Smooth muscle cell (in vitro differentiated cells): Measurements from ENCODE around the gene ZMAT5. TPM values are rescaled to one million over a fixed set of nuclear protein-coding genes. Genes with fewer than 3 reads are reported as not detected.

ENCODE experiments used
- DNase-seq: peaks from one replicate; lab custom pipeline; 2025; ENCODE audit not compliant: unreplicated experiment; lab: John Stamatoyannopoulos, UW
- H2AFZ ChIP-seq: fragments of 200-600 bp; sonication (generic); 2 replicates; pipeline ENCODE4 v1.6.0; 2016; ENCODE audit warnings: antibody characterized with exemption, low read depth, mild to moderate bottlenecking
- H3F3A ChIP-seq: fragments of 200-600 bp; sonication (generic); 2 replicates; pipeline ENCODE4 v1.6.0; 2017; ENCODE audit warnings: antibody characterized with exemption, low read depth
- H3K27ac ChIP-seq: fragments of 200-600 bp; sonication (generic); 2 replicates; pipeline ENCODE4 v1.5.1; 2016; ENCODE audit warnings: low read depth, mild to moderate bottlenecking
- H3K27me3 ChIP-seq: fragments of 200-600 bp; sonication (generic); 2 replicates; pipeline ENCODE4 v1.6.1; 2016; ENCODE audit warnings: low read depth, mild to moderate bottlenecking
- H3K36me3 ChIP-seq: fragments of 200-600 bp; sonication (generic); 2 replicates; pipeline ENCODE4 v1.5.1; 2016; ENCODE audit warnings: low read depth
- H3K4me1 ChIP-seq: fragments of 200-600 bp; sonication (generic); 2 replicates; pipeline ENCODE4 v1.5.1; 2016; ENCODE audit warnings: low read depth
- H3K4me2 ChIP-seq: fragments of 200-600 bp; sonication (generic); 2 replicates; pipeline ENCODE4 v1.6.0; 2016; ENCODE audit warnings: mild to moderate bottlenecking
- H3K4me3 ChIP-seq: fragments of 200-600 bp; sonication (generic); 2 replicates; pipeline ENCODE4 v1.5.1; 2016; ENCODE audit warnings: mild to moderate bottlenecking
- H3K79me2 ChIP-seq: fragments of 200-600 bp; sonication (generic); 2 replicates; pipeline ENCODE4 v1.6.0; 2016; ENCODE audit warnings: low read depth, mild to moderate bottlenecking
- H3K9ac ChIP-seq: fragments of 200-600 bp; sonication (generic); 2 replicates; pipeline ENCODE4 v1.6.0; 2016; ENCODE audit warnings: low read depth
- H3K9me3 ChIP-seq: fragments of 200-600 bp; sonication (generic); replicated peaks from 2 replicates; pipeline ENCODE4 v1.5.1; 2016; ENCODE audit warnings: low read depth
- H4K20me1 ChIP-seq: fragments of 200-600 bp; sonication (generic); 2 replicates; pipeline ENCODE4 v1.6.0; 2016; ENCODE audit warnings: low read depth
- WGBS: methylation state at CpG from one replicate; pipeline ENCODE4 v1.1.7; 2016; ENCODE audit warnings: low lambda C conversion rate; 5-methylcytosine and 5-hydroxymethylcytosine counted together
- polyA plus RNA-seq: library from polyadenylated mRNA; unstranded; fragments of >200 nt; fragmentation: Nextera tagmentation; extraction: Ambion mirVana; gene quantifications from 2 replicates; pipeline ENCODE4 v1.2.1, GENCODE V29; 2016
- total RNA-seq: library from RNA; depleted of rRNA; stranded (reverse); fragments of >200 nt; gene quantifications from 2 replicates; pipeline ENCODE4 v1.2.3, GENCODE V29; 2014
- TF ChIP-seq, protein P1 (sequence below): fragments of 200-600 bp; sonication (generic); IDR thresholded peaks from 2 replicates; pipeline ENCODE4 v1.5.1; 2017; ENCODE audit warnings: borderline replicate concordance, mild to moderate bottlenecking, antibody characterized with exemption; ENCODE audit not compliant: insufficient read depth, poor library complexity, severe bottlenecking

Gene ZMAT5
- total and polyA plus RNA-seq, 2 experiments from 2014 or later: 26.0 to 57.8 TPM

DNA sequence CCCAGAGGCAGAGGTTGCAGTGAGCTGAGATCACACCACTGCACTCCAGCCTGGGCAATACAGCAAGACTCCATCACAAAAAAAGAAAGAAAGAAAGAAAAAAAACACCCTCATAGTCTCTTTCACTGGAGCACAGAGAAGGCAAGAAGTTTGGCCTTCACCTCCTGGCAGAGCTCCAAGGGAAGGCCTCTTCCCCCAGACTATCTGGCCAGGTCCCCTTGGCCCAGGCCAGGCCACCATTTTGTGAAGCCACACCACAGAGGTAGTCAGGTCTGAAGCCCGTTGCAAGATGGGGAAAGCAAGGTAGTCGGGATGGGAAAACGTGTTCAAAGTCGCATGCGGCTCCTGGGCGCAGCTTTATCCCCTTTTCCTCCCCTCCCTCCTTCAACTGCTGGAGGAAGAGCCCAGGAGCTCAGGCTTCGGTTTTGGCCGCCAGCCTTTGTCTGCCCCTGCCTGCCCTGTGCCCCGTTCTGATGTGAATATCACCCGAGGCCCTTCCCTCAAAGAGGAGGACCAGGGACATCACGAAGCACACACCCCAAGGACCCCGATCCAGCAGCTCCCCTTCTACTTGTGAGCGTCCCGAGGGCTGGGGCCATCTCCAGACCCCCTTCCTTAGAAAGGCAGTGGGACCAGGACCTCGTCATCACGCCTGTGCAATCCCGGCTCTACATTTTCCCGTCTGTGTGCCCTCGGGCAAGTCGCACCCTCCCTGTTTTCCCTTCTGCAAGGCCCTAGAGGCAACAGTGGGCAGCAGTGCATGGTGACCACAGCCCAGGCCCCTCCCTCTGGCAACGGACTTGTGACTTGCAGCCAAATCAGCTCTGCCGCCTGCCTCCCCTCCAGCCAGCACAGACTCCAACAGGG, 29.3 kb downstream of the ZMAT5 start:
- no peaks in the 10 kb centered on the region for H3K36me3 ChIP-seq
- DNase-seq: no peak
- H3K79me2 ChIP-seq: no peaks in the 10 kb centered on the region
- H3K4me2 ChIP-seq: no peak overlapping the region
- H3K27me3 ChIP-seq: no peaks in the 10 kb centered on the region
- 92% methylated on average over 22 of the region's 22 CpGs for WGBS
- no peak overlapping the region for H3K9ac ChIP-seq
- H4K20me1 ChIP-seq: no peaks in the 10 kb centered on the region
- H3K27ac ChIP-seq: no peak overlapping the region
- no peak overlapping the region for H2AFZ ChIP-seq
- H3F3A ChIP-seq: no peaks in the 10 kb centered on the region
- H3K9me3 ChIP-seq: no peaks in the 10 kb centered on the region
- no peaks in the 10 kb centered on the region for H3K4me1 ChIP-seq
- H3K4me3 ChIP-seq: no peak overlapping the region
- TF ChIP-seq, protein P1, sequence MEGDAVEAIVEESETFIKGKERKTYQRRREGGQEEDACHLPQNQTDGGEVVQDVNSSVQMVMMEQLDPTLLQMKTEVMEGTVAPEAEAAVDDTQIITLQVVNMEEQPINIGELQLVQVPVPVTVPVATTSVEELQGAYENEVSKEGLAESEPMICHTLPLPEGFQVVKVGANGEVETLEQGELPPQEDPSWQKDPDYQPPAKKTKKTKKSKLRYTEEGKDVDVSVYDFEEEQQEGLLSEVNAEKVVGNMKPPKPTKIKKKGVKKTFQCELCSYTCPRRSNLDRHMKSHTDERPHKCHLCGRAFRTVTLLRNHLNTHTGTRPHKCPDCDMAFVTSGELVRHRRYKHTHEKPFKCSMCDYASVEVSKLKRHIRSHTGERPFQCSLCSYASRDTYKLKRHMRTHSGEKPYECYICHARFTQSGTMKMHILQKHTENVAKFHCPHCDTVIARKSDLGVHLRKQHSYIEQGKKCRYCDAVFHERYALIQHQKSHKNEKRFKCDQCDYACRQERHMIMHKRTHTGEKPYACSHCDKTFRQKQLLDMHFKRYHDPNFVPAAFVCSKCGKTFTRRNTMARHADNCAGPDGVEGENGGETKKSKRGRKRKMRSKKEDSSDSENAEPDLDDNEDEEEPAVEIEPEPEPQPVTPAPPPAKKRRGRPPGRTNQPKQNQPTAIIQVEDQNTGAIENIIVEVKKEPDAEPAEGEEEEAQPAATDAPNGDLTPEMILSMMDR: no peak

DNA sequence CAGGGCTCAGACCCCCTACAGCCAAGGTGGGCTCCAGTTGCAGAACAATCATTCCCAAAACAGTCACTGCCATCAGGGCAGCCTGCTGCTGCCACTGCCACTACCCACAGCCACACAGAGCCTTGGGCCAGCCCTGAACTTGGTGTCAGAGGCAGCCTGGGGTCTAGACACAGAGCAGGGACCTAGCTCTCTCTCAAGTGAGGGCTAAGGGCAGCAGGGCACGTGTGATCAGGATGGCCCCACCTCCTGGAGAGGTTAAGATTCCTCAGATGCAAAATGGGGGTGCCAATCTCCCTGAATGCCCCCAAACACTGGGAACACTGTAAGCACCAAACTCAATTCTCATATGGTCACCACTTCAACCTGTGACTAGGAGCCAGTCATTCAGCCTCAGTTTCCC, 31.4 kb downstream of the ZMAT5 start:
- TF ChIP-seq, protein P1: no peak
- no peak overlapping the region for H2AFZ ChIP-seq

DNA sequence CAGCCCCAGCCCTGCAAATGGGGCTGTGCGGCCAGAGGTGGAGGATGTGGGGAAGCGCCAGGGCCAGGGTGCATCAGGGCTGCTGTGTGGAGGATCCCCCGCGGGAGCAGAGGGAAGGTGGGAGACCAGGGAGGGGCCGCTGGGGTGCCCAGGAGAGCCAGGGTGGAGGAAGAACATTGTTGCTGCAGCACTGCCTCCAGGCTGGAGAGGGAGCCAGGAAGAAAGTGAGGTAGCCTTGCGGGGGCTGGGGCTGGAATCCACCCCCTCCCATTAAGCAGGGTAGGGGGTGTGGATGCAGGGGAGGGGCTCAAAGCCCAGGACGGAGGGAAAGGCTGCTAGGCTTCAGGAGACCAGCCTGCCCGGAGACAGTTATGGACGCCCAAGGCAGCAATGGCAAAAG, 32.0 kb downstream of the ZMAT5 start:
- 77% methylated on average over 9 of the region's 9 CpGs for WGBS
- no peaks in the 10 kb centered on the region for H4K20me1 ChIP-seq
- no peaks in the 10 kb centered on the region for H3K79me2 ChIP-seq
- no peaks in the 10 kb centered on the region for H3K4me1 ChIP-seq
- H3F3A ChIP-seq: no peaks in the 10 kb centered on the region
- no peak overlapping the region for H3K4me2 ChIP-seq
- H2AFZ ChIP-seq: no peak overlapping the region
- no peak overlapping the region for H3K4me3 ChIP-seq
- no peaks in the 10 kb centered on the region for H3K9me3 ChIP-seq
- no peaks in the 10 kb centered on the region for H3K36me3 ChIP-seq
- no peak overlapping the region for H3K9ac ChIP-seq
- DNase-seq: no peak
- H3K27ac ChIP-seq: no peak overlapping the region
- TF ChIP-seq, protein P1: no peak
- H3K27me3 ChIP-seq: no peaks in the 10 kb centered on the region

More for the DNA sequence above, 31.4 kb downstream of the ZMAT5 start:
- Histone ChIP-seq H3K27me3 (no peaks in the 10 kb centered on the region), H3K4me2 (no peak overlapping the region), H3K27ac (no peak overlapping the region), H3K4me3 (no peak overlapping the region), H3K79me2 (no peaks in the 10 kb centered on the region), H4K20me1 (no peaks in the 10 kb centered on the region), H3K36me3 (no peaks in the 10 kb centered on the region), H3F3A (no peaks in the 10 kb centered on the region), H3K9ac (no peak overlapping the region), H3K4me1 (no peaks in the 10 kb centered on the region), H3K9me3 (no peaks in the 10 kb centered on the region)
- 65% methylated on average over 1 of the region's 1 CpG for WGBS
- no peak for DNase-seq

DNA sequence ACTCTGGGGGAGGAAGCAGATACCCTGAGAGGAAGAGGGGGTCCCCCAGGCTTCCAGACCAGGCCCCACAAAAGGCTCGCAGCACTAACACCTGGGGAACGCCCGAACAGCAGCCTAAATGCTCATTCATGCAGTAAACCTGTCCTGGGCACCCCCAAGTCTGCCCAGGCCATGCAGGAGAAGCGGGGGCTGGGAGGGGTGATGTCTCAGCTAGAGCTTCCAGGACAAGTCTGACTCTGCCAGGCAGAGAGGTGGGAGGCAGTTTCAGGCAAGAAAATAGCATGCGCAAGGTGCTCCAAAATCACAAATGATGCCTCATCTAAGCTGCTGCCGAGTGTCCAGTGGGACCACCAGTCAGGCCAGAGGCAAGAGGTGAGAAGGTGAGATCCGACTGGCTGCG, 32.4 kb downstream of the ZMAT5 start:
- no peak overlapping the region for H3K4me2 ChIP-seq
- H3K36me3 ChIP-seq: no peaks in the 10 kb centered on the region
- 87% methylated on average over 8 of the region's 8 CpGs for WGBS

More for the DNA sequence above, 32.4 kb downstream of the ZMAT5 start:
- Histone ChIP-seq H3K9ac (no peak overlapping the region), H3K27me3 (no peaks in the 10 kb centered on the region), H3K4me1 (no peaks in the 10 kb centered on the region), H2AFZ (no peak overlapping the region), H3K4me3 (no peak overlapping the region), H3F3A (no peaks in the 10 kb centered on the region), H3K27ac (no peak overlapping the region), H3K9me3 (no peaks in the 10 kb centered on the region), H3K79me2 (no peaks in the 10 kb centered on the region), H4K20me1 (no peaks in the 10 kb centered on the region)
- TF ChIP-seq, protein P1: no peak
- no peak for DNase-seq
